Measurements from ENCODE around the gene TMEM45B.
"Not testable (repeated sequence)": the region's sequence is repeated elsewhere in the genome, so short reads cannot be mapped to it uniquely, and the experiment has no call there.

TMEM45B gene

DNA sequence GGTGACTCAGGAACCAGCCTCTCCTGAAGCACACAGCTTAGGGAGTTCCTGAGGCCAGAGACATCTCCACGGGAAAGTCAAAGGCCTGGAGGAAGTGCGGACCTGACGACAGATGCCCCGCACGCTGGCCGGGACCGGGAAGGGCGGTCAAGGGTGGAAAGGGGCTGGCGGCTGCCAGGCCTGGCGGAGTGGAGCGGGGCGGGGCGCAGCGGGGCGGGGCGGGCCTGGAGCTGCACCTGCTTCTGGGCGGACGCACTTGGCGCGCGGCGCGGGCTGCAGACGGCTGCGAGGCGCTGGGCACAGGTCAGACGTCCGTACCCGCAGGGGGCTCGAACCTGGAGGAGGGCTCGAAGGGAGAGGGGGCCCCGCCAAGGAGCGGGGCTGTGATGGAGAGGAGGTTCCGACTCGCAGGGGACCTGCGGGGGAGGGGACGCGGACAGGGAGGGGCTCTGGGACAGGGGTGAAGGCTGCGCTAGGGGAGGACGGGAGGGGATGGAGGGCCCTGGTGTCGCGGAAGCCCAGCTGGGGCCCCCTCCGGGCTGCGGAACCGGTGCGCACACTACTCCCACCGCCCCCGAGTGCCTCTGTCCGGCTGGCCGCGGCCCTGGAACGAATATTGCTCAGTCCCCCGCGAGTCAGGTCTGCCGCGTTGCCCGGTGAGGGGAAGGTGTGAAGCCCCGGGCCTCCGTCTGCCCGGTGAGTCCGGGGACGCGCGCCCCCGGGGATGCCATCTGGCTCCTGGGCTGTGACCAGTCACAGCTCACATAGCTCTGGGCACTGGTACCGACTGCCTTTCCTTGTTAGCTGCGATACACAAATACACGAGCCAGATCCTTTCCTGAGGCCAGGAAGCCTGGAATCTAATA lies at the start of gene TMEM45B:
Gene TMEM45B, plus strand, starts transcription at position 253 of the 866 bp plus-strand sequence. CDS start 36,635 bp downstream, outside the sequence.
- DNase-seq = no peak

DNA sequence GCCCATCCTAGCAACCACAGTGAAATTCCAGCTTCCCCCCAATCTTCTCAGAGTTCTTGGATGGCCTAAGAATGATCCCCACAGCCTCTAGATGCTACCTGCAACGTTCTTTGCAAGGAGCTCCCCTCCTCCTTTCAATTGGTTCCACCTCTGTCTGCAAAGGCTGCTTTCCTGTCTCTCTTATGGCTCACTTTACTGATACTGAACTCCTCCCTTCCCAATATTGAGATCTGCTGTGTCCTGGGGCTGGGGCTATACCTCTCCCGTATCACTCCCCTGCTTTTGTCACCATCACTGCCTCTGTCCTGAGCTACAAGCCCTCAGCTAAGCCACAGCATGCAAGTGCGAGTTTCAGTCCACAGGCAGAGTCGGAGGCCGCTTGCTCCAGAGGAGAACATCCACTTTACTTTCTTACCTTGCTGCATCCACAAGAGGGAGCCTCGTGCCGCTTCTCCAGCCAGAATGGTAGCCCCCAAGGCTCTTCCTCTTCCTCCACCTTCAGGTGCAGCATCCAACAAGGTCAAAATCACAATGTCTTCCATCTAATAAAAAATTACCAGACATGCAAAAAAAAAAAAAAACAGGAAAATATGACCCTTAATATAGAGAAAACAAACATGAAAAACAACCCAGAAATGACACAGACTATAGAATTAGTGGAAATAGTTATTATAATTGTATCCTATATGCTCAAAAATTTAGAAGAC lies 48.6 kb upstream of the TMEM45B start:
- DNase-seq = no peak

DNA sequence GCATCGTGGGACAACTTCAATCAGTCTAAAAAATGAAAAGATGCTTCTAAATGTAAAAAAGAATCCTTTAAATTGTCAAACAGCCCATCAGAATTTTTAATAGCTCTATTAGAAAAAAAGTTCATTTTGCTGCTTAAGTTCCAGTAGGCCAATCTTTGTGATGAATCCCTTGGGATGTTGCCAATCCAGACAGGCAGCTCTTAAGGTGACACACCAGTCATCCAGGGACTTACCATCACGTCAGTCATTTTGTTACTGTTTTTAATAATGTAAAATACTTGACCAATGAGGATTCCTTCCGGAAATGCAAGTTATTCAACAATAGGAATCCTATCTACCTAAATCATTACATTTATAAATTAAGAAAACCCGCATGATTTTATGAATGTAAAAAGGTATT lies 47.8 kb upstream of the TMEM45B start:
- DNase-seq = no peak

DNA sequence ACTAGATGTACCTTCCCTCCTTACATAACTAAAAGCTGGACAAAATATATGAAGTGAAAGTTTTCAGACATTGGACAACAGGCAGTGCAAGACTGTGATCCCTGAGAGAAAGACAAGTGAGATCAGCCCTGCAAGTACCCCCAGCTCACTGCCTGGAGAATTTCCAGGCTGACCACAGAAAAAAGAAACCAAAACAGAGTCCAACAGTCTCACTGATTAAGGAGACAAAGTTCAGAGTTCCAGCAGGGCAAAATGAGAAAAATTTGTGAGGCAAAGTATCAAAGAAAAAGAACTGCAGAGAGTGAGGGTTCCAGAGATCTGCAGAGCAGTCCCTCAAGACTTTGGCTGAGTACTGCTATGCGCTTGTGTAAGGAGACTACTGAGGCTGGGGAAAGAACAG lies 47.3 kb upstream of the TMEM45B start:
- DNase-seq = no peak

DNA sequence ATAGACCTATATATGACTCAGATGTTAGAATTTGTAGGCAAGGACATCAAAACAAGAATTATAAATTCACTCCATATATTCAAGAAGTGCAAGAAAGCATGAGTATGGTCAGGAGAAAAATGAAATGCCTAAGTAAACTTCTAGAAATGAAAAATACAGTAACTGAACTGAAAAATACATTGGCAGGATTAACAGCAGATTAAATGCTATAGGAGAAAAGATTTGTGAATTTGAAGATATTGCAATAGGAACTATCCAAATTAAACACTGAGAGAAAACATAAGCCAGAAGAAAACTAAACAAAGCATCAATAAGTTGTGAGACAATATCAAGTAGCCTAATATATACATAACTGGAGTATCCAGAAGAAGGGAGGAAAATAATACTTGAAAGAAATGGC lies 46.6 kb upstream of the TMEM45B start:
- DNase-seq = no peak

DNA sequence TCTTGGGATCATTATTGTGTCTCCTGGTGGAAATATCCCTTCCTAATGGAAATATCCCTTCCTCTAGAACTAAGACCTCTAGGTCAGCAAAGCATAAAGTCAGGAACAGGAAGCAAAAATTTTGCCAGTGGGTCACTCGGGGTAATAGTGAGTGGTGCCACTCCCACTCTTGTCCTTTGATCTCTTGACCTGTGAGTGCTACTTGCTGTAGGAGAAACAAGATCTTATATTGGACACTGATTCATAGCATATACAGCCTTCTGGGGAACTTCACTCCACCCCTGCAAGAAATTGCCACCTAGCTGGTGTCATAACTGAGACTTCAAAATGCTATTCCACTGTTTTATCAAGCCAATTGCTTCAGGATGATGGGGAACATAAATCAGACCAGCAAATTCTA lies 44.7 kb upstream of the TMEM45B start:
- DNase-seq = no peak

DNA sequence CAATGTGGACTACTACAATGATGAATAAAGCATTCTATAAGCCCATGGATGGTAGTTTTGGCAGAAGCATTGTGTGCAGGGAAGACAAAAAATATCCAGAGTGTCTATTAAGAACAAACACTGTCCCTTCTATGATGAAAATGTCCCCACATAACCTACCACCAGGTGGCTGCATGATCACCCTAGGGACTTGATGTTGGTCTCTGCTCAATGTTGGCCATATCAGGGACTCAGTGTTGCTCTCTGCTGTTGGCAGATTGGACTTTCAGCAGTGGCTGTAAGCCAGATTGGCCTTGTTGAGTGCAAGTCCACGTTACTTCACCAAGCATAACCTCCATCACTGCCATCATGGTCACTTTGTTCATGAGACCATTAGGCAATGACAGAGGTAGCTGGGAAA lies 44.2 kb upstream of the TMEM45B start:
- DNase-seq = not testable (repeated sequence)

DNA sequence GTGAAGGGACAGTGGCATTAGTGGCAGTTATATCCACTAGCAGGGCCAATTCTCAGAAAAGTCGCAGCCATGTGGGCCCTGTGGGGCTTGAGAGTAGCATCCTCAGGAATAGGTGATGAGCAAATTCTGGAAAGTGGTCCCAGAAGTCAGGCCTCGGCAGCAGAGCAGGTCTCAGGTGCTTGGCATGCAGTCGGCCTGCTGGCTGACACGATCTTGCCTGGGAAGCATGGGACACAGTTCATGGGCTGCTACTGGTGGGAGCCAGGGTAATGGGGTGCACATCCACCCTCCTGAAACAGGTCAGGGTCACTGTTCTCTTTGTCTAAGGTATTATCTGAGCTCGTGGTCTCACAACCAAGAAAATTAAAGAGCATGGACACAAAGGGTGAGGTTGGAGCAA lies 36.8 kb upstream of the TMEM45B start:
- DNase-seq = no peak

DNA sequence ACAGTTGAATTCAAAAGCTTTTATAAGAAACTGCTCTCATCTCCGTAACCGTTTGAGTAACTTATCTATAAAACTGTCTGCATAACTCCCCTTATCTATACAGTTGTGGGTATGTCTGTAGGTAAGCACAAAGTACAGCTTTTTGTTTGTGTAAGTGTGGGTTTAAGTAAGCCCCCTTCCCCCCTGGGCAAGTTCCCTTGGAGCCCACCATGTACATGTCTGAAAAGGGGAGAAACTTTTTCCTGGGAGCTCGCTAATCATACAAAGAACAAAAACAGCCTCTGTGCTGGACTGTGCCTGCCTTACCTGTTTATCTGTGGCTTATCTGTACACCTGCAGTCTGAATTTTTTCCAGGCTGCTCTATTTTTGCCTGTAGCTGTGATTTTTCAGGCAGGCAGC lies 36.3 kb upstream of the TMEM45B start:
- DNase-seq = no peak

DNA sequence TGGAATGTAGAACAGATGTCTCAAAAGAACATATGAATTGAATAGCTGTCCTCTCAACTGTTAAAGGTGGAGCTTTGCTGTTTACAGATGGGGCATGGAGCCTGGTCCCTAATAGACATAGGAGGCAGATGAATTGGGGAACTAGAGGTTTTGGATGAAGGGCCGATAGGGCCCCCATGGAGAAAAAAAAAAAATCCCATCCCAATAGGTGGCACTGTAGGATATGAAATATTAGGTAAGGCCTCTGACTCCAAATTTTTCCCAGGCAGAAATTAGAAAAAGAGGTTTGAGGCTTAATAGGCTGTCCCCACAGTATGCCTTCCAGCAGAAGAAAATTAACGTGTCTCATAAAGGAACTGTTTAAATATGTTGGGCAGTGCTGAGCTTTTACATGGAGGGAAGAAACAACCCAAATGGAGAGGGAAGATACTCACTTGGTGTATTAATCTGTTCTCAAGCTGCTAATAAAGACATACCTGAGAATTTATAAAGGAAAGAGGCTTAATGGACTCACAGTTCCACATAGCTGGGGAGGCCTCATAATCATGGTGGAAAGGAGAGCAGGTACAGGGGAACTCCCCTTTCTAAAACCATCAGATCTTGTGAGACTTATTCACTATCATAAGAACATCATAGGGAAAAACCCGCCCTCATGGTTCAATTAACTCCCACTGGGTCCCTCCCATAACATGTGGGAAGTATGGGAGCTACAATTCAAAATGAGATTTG lies 30.1 kb upstream of the TMEM45B start:
- no peak for DNase-seq

DNA sequence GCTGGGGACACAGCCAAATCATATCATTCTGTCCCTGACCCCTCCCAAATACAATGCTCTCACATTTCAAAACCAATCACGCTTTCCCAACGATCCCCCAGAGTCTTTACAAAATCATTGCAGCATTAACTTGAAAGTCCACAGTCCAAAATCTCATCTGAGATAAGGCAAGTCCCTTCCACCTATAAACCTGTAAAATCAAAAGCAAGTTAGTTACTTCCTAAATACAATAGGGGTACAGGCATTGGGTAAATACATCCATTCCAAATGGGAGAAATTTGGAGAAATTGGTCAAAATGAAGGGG lies 29.6 kb upstream of the TMEM45B start:
- DNase-seq = not testable (repeated sequence)

DNA sequence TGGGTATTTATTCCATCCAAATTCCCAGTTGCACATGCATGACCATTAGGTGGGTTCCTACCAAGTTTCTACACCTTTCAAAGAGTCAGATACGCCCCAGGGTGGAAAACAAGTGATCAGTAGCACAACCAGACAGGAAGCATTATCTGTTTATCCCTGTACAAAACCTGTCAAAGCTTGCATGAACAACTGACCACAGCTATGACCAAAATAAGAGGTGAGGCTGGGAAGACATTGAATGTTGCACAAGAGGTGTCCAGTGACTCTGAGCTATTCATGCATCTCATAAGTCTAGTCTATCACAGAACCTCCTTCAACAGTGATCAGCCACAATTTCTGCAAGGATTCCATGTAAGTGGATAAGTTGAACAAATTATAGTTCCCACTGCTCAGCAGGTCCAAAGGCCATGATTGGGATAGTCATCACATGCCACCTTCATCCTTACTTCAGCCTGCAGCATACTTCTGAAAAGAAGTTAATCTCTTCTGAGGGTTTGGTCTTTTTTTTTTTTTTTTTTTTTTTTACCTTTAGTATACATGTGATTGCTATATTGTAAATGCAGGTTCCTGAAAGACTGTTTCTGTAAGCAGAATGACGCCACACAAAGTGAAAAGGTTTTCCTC lies 28.0 kb upstream of the TMEM45B start:
- no peak for DNase-seq

DNA sequence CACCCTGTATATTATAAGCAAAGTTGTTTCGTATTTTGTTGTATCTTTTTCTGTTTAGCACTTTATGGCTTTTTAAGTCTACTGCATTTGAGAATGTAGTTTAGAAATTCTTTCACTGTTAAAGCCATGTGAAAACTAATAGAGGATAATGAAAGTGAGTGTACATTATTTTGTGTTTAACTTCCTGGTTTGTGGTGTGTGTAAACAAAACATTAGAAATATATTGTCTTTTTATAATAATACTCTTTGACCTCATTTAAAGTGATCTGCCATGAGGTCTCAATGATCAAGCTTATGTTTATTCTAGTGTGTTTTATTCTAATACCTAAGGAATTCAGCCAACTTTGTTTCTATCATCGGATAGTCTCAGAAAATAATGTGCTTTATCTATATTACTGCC lies 27.4 kb upstream of the TMEM45B start:
- no peak for DNase-seq

DNA sequence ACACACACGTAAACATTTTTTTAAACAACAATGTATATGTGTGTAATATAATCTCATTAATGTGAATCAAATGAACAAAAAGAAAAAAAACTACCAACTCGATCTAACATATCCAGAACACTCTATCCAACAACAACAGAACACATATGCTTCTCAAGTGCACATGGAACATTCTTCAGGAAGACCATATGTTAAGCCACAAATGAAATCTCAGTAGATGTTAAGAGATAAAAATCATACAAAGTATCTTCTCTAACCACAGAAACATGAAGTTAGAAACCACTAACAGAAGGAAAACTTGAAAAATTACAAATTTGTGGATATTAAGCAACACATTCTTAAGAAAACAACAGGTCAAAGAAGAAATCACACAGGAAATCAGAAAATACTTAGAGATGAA lies 25.5 kb upstream of the TMEM45B start:
- no peak for DNase-seq

DNA sequence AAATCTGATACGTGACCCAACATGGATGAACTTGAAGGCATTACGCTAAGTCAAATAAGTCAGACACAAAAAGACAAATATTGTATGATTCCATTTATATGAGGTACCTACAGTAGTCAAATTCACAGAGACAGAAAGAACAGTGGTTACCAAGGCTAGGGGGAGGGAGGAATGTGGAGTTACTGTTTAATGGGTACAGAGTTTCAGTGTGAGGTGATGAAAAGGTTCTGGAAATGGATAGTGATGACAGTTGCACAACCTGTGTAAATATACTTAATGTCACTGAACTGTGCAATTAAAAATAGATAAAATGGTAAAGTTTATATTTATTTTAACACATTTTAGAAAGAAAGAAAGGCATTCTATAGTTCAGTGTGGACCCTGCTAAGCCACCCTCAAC lies 24.1 kb upstream of the TMEM45B start:
- no peak for DNase-seq

DNA sequence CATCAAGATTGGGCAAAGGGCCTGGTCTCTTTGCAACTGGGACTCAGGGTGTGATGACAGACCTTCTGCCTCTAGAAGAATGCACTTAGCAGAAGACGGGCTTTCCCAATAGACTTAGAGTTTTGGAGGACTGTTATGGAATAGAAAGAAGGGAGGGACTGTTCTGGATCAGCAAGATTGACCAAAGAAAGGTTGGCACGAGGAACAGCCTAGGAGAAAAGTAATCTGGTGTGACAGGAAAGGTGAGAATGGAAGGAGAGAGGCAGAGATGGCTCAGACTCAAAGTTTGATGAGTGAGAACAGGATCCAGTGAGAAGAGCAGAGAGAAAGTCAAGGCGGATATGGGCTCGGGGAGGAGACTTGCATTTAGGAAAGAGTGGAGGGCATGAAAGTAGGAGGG lies 23.0 kb upstream of the TMEM45B start:
- no peak for DNase-seq

DNA sequence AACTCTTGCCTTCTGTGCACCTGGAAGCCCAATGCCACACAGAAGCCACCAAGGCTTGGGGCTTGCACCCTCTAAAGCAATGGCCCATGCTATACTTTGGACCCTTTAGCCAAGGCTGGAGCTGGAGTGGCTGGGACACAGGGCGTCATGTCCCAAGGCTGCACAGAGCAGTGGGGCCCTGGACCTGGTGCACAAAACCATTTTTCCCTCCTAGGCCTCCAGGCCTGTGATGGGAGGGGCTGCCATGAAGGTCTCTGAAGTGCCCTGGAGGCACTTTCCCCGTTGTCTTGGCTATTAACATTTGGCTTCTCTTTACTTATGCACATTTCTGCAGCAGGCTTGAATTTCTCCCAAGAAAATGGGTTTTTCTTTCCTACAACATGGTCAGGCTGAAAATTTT lies 20.6 kb upstream of the TMEM45B start:
- no peak for DNase-seq

DNA sequence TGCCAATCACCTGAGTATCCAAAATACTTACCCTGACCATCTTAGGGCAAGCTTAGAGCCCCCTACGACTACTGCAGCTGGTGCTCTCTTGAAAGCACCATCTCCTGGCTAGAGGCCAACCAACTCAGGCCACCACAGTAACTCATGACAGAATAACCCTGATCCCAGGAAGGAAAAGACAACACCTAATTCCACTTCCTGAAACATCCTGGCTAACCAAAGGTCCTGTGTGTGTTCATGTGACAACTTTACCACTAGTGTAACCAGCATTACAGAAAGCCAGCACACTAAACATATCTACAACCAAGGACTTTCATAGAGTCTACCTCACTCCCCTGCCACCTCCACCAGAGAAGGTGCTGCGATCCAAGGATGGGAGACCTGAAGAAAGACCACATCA lies 17.4 kb upstream of the TMEM45B start:
- no peak for DNase-seq

DNA sequence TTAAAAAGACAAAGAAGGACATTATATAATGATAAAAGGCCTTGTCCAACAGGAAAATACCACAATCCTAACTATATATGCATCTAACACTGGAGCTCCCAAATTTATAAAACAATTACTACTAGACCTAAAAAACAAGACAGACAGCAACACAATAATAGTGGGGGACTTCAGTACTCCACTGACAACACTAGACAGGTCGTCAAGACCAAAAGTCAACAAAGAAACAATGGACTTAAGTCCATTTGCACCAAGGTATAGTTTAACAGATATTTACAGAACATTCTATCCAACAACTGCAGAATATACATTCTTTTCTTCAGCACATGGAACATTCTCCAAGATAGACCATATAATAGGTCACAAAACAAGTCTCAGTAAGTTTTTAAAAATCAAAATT lies 15.5 kb upstream of the TMEM45B start:
- DNase-seq = not testable (repeated sequence)

DNA sequence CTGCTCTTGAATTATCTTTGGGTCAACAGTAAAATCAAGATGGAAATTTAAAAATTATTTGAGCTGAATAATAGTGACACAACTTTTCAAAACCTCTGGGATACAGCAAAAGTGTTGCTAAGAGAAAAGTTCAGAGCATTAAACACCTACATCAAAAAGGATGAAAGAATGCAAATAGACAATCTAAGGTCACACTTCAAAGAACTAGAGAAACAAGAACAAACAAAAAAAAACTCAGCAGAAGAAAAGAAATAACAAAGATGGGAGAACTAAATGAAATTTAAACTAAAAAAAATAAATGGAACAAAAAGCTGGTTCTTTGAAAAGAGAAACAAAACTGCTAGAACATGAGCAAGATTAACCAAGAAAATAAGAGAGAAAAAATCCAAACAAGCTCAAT lies 15.0 kb upstream of the TMEM45B start:
- DNase-seq = no peak

DNA sequence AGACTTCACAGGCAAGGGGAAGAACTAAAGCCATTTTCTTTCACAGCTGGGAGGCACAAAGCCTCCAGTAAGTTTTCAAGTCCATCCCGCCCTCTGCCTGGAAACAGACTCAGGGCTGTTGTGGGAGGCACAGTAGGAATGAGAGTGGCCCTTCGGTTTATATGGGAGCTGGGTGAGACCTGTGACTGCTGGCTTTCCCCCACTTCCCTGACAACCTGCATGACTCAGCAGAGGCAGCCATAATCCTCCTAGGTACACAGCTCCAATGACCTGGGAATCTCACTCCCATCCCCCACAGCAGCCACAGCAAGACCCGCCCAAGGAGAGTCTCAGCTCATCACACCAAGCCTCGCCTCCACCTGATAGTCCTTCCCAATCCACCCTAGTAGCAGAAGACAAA lies 12.1 kb upstream of the TMEM45B start:
- no peak for DNase-seq

DNA sequence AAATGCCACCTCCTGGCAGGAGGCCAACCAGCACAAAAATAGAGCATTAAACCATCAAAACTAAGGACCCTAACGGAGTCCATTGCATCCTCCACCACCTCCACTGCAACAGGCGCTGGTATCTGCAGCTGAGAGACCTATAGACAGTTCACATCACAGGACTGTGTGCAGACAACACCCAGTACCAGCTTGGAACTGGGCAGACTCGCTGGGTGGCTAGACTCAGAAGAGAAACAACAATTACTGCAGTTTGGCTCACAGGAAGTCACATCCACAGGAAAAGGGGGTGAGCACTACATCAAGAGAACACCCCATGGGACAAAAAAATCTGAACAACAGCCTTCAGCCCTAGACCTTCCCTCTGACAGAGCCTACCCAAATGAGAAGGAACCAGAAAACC lies 11.6 kb upstream of the TMEM45B start:
- DNase-seq = no peak

DNA sequence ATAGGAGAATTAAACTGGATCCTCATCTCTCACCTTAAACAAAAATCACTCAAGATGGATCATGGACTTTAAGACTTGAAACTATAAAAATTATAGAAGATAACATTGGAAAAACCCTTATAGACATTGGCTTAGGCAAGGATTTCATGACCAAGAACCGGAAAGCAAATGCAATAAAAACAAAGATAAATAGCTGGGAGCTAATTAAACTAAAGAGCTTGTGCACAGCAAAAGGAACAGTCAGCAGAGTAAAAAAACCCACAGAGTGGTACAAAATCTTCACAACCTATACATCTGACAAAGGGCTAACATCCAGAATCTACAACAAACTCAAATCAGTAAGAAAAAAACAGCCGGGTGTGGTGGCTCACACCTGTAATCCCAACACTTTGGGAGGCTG lies 7.4 kb upstream of the TMEM45B start:
- DNase-seq = not testable (repeated sequence)
